G401.6 (cell line): Measurements from ENCODE around the gene TBC1D20.

ENCODE experiments used
- FAIRE-seq: peaks from 2 replicates; lab custom pipeline; 2012; peaks lifted over from hg19 to GRCh38; lab: Jason Lieb, UNC

The TBC1D20 gene

GRCh38 chr20:437787-438486 is 24.4 kb downstream of the TBC1D20 start:
- no peak for FAIRE-seq

GRCh38 chr20:436476-436875 is 25.9 kb downstream of the TBC1D20 start:
- FAIRE-seq: no peak

- no peak for FAIRE-seq
These were observed 26.8 kb downstream of the TBC1D20 start for GRCh38 chr20:435558-435957.

GRCh38 chr20:434661-435419 is 27.5 kb downstream of the TBC1D20 start:
- FAIRE-seq: no peak

- FAIRE-seq: no peak
These were observed 28.1 kb downstream of the TBC1D20 start for GRCh38 chr20:434221-434620.

GRCh38 chr20:433300-433975 is 28.9 kb downstream of the TBC1D20 start:
- no peak for FAIRE-seq

- FAIRE-seq: no peak
These were observed 29.5 kb downstream of the TBC1D20 start for GRCh38 chr20:432677-433299.

- no peak for FAIRE-seq
These were observed 30.1 kb downstream of the TBC1D20 start for GRCh38 chr20:432208-432607.

- peak; percentile 67 for FAIRE-seq
These were observed 31.1 kb downstream of the TBC1D20 start for GRCh38 chr20:431012-431904.

GRCh38 chr20:430091-430999 is 32.0 kb downstream of the TBC1D20 start:
- FAIRE-seq: no peak

- no peak for FAIRE-seq
These were observed 33.6 kb downstream of the TBC1D20 start for GRCh38 chr20:428658-429200.

- no peak for FAIRE-seq
These were observed 34.3 kb downstream of the TBC1D20 start for GRCh38 chr20:427849-428657.

GRCh38 chr20:427401-427800 is 34.9 kb downstream of the TBC1D20 start:
- no peak for FAIRE-seq

- no peak for FAIRE-seq
These were observed 35.8 kb downstream of the TBC1D20 start for GRCh38 chr20:426566-426965.

GRCh38 chr20:421685-422250 is 40.6 kb downstream of the TBC1D20 start:
- no peak for FAIRE-seq

- FAIRE-seq: no peak
These were observed 41.4 kb downstream of the TBC1D20 start for GRCh38 chr20:420721-421574.

- FAIRE-seq: no peak
These were observed 42.1 kb downstream of the TBC1D20 start for GRCh38 chr20:420166-420620.

GRCh38 chr20:419556-420165 is 42.7 kb downstream of the TBC1D20 start:
- no peak for FAIRE-seq
